ENCODE results near the gene TFCP2. TPM values are rescaled to one million over a fixed set of nuclear protein-coding genes. Genes with fewer than 3 reads are reported as not detected.
"Not testable (repeated sequence)": the region's sequence is repeated elsewhere in the genome, so short reads cannot be mapped to it uniquely, and the experiment has no call there.

Gene TFCP2
- 31.7 and 40.7 TPM in 2 replicates for total RNA-seq (ENCODE audit: low replicate concordance)
- long read RNA-seq, transcript TFCP2-201 (15 exons, 3,546 nt), result major isoform, 14 of 31 reads
- long read RNA-seq, partial matches to known transcripts, result 5 of 31 reads
- long read RNA-seq, other reads (novel, unspliced or antisense), result 12 of 31 reads

GRCh38 chr12:51172515-51173431 is at the start of gene TFCP2:
Gene TFCP2 (minus strand): TSS chr12:51173135. CDS start chr12:51172422, 713 bp downstream.
- peak within 1 kb of the TSS; percentile 75 for H3K27ac Mint-ChIP-seq
- H3K4me1 Mint-ChIP-seq (ENCODE audit: unreplicated experiment), result peaks cover 9% of the 10 kb centered on the region
- H3K4me3 Mint-ChIP-seq, result peak within 1 kb of the TSS; percentile 87
- H3K9me3 Mint-ChIP-seq, result no peaks in the 10 kb centered on the region
- H3K36me3 Mint-ChIP-seq, result no peaks in the 10 kb centered on the region
- peak; percentile 95 for DNase-seq (ENCODE audit: extremely low spot score, unreplicated experiment)
- TF ChIP-seq CTCF (conservative IDR thresholded peaks at IDR 0.05), result no peak
- no peaks in the 10 kb centered on the region for H3K27me3 Mint-ChIP-seq

DNA sequence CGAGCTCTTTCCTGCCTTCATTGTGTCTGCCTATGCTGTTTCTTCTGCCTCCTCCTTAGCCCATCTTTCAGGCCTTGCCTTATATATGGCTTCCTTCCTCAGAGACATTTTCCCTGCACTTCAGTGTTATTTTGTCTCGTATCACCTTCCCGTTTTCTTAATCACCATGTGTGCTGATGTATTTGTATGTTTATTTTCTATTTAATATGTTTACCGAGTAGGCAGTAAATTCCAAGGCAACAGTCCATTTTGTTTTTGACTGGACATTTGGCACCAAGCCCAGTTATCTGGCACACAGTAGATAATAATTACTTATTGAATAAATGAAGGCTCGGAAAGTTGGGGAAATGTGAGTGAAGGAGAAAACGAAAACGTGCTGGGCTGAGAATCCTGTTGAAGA is 49.5 kb upstream of the TFCP2 start:
- Mint-ChIP-seq H3K27me3 (no peaks in the 10 kb centered on the region), H3K27ac (peak overlapping the region; percentile 4), H3K36me3 (no peaks in the 10 kb centered on the region), H3K4me1 (ENCODE audit: unreplicated experiment) (peaks cover 17% of the 10 kb centered on the region), H3K4me3 (no peak overlapping the region), H3K9me3 (no peaks in the 10 kb centered on the region)
- no peak for DNase-seq (ENCODE audit: extremely low spot score, unreplicated experiment)
- no peak for TF ChIP-seq CTCF (conservative IDR thresholded peaks at IDR 0.05)

DNA sequence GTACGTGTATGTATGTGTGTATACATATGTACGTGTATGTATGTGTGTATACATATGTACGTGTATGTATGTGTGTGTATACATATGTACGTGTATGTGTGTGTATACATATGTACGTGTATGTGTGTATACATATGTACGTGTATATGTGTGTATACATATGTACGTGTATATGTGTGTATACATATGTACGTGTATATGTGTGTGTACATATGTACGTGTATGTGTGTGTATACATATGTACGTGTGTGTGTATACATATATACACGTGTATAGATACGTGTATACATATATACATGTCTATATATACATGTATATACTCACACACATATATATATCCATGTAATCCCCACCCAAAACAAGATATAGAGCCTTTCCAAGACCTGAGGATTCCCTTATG is 46.9 kb upstream of the TFCP2 start:
- not testable (repeated sequence) for H3K4me3 Mint-ChIP-seq; H3K27me3 Mint-ChIP-seq; H3K36me3 Mint-ChIP-seq; H3K9me3 Mint-ChIP-seq; DNase-seq (ENCODE audit: extremely low spot score, unreplicated experiment); H3K27ac Mint-ChIP-seq
- peaks cover 15% of the 10 kb centered on the region for H3K4me1 Mint-ChIP-seq (ENCODE audit: unreplicated experiment)

DNA sequence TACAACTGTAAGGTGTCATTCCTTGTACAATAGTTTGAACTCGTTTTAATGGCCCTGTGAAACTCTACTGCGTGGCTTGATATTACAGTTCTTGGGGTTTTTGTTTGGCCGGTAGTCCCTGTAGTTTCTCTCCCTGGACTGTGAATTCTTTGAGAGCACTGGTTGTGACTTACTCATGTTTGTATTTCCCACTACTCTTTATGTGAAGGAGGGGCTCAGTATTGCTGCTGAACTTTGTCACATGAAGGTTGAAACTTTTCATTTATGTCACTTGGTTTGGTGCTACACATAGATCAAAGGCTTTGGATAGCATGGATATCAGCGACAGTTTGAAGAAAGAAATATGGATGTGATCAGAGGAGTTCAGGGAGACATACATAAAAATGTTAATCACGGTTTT is 46.4 kb upstream of the TFCP2 start:
- no peak for DNase-seq (ENCODE audit: extremely low spot score, unreplicated experiment)
- H3K4me3 Mint-ChIP-seq, result peak overlapping the region; percentile 66
- H3K9me3 Mint-ChIP-seq, result no peaks in the 10 kb centered on the region
- H3K27me3 Mint-ChIP-seq, result no peaks in the 10 kb centered on the region
- H3K4me1 Mint-ChIP-seq (ENCODE audit: unreplicated experiment), result peaks cover 15% of the 10 kb centered on the region
- peaks cover 4% of the 10 kb centered on the region for H3K36me3 Mint-ChIP-seq
- peak overlapping the region; percentile 54 for H3K27ac Mint-ChIP-seq
- TF ChIP-seq CTCF (conservative IDR thresholded peaks at IDR 0.05), result no peak

DNA sequence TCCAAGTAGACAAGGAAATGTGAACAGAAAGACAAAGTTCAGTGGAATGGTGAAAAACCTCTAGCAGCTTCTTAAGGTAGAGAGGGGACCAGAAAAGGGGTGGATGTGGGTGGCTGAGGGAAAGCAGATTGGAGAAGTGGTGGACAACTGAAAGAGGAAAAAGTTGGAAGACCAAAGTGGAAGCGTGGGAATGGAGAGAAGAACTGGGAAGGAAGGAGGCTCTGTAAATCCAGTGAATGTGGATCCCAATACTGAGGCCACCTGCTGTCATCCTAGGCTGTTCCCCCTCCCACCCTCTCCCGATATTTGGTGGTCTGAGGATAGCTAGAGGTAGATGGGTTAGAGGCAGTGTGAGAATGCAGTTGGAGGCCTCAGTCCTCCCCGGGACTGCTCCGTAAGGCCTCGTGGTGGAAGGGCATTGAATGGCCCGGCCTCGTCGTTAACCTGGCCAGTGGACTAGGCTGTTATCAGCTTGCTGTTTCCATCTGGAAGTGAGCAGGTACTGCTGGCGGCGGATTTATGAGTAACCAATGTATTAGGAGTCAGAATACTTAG is 45.7 kb upstream of the TFCP2 start:
- H3K4me1 Mint-ChIP-seq (ENCODE audit: unreplicated experiment), result peaks cover 15% of the 10 kb centered on the region
- no peaks in the 10 kb centered on the region for H3K9me3 Mint-ChIP-seq
- peak overlapping the region; percentile 92 for H3K27ac Mint-ChIP-seq
- no peak for TF ChIP-seq CTCF (conservative IDR thresholded peaks at IDR 0.05)
- H3K27me3 Mint-ChIP-seq, result no peaks in the 10 kb centered on the region
- peak overlapping the region; percentile 90 for H3K4me3 Mint-ChIP-seq
- DNase-seq (ENCODE audit: extremely low spot score, unreplicated experiment), result no peak
- peaks cover 7% of the 10 kb centered on the region for H3K36me3 Mint-ChIP-seq
